HG03342 (cell line): ENCODE results near the gene RELN.
"Not testable (repeated sequence)": the region's sequence is repeated elsewhere in the genome, so short reads cannot be mapped to it uniquely, and the experiment has no call there.

ENCODE experiments used
- ATAC-seq: cut with Tn5 transposase; IDR thresholded peaks from one replicate; pipeline ENCODE4 v1.9.1; 2021; ENCODE audit warnings: mild to moderate bottlenecking, moderate library complexity; ENCODE audit not compliant: unreplicated experiment

The RELN gene

DNA sequence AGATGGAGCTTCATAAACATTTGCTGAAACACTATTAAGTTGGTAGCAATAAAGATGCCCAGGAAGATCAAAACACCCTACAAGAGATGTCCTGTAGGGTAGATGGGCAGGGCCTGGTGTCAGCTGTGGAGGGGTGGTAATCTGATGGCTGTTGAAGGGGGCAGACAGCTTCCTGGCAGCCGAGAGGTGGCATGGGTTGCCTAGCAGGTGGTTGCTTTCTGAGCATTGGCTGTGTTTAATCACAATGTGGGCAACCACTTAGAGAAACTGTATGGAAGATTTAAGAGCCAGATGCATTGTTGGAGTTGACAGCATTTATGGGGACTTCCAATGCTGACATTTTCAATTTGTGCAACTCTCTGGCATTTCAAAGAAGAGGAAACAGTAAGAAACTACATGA is 463.5 kb downstream of the RELN start:
- ATAC-seq: no peak

DNA sequence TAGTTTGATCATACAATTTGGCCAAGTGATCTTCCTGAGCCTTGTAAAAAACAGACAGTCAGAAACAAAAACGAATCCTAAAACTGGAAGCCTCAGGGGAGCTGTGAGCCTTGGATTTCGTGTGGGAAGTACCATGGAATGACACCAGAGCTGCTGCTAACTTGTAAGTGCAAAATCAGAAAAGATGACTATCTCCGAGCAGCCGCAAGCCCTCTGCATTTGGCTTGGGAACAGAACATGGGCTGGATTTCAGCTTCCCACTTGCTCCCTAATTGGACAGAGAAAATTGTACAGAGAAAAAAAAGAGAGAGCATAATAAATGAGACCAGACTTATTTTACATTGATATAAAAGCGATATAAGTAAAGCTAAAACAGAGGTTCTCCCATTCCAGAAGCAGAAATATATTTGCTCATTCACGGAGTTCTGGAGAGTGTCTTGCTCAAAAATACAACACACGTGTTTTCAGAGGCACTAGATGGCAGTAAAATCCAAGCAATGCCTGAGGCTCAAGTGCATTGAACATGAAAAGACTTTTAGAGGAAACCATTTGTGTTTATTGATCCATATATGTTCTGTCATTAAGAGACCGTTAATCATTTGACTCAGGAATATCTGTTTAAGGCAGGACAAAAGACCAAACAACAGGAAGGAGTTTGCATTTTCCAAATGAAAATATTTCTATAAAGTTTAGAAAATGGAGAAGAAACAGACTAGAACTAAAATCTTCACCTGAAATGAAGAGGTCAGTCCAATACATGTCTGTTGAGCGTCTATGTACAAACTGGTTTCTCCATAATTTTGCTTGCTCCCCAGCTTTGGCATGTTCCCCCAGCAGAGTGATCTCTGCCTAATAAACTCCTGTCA is 465.2 kb downstream of the RELN start:
- ATAC-seq: no peak

DNA sequence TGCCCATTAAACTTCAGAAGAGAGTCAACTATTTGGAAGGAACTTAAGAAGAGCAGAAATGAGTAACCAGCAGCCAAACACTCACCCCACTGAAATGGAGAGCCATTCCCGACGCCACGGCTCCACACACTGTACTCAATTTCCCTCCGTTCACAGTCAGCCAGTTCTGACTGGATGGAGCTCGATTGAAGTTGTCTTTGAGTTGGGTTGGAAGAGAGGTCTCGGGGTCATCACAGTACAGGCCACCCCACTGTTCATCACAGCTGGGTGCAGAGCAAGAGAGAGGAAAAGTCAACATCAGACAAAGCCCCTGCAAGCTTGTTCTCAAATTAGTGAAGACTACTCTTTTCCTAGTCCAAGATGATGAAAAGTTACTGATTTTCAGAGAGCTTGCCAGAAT is 467.5 kb downstream of the RELN start:
- no peak for ATAC-seq

DNA sequence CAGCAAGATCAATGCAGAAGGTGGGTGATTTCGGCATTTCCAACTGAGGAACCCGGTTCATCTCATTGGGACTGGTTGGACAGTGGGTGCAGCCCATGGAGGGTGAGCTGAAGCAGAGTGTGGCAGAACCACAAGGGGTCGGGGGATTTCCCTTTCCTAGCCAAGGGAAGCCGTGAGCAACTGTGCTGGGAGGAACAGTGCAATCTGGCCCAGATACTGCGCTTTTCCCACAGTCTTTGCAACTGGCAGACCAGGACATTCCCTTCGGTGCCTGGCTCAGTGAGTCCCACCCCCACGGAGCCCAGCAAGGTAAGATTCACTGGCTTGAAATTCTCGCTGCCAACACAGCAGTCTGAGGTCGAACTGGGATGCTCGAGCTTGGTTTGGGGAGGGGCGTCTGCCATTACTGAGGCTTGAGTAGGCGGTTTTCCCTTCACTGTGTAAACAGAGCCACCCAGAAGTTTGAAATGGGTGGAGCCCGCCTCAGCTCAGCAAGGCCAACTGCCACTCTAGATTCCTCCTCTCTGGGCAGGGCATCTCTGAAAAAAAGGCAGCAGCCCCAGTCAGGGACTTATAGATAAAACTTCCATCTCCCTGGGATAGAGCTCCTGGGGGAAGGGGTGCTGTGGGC is 484.8 kb downstream of the RELN start:
- ATAC-seq: no peak

DNA sequence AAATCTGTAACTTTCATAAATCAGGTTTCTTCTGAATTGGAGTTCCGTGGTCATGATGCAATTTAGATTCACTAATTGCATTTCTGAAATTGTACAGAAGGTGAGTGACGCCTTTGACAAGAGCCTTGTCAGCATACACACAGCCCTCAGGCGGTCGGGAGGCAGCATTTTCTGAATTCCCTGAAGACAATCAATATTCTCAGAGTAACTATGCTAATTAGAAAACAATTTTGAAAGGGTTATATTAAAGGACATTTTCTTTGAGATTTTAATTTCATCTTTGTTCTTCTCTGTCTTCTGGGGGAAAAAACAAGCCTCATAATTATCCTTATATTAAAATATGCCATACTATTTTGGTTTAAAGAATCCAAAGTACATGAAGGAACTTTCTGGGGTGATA is 488.3 kb downstream of the RELN start:
- no peak for ATAC-seq

DNA sequence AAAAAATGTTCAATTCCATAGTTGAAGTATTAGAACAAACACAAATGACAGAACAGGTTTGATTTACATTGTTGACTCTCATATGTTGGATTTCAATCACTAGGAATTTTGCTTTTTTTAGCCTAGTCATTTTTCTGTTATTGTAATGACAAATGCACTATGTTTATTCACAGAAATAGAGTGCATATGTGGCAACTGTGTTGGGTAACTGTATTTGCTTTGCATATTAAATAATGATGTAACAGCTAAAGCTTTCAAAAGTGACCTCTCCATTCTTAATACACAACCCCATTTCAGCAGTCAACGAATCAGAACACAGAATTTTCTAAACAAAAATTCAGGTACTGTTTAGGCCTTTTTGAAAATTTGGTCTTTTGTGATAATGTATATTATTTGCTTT is 489.5 kb downstream of the RELN start:
- no peak for ATAC-seq

DNA sequence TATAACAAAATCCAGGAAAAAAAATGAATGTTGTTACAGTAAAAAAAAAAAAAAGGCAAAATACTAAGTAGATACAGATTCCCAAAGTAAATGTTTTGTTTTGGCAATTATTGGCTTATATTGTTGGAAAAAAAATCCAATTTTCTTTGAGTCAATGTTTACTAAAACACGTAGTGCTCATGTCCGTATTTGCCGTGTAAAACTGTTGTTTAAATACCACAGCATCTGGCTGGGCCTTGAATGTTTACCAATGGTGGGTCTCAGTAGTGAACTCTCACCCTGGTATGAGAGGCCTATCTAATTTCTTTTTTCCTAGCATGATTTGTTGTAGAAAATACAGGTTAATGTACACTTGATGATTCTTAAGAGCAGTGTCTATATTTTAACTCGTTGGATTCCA is 502.0 kb downstream of the RELN start:
- ATAC-seq: no peak

DNA sequence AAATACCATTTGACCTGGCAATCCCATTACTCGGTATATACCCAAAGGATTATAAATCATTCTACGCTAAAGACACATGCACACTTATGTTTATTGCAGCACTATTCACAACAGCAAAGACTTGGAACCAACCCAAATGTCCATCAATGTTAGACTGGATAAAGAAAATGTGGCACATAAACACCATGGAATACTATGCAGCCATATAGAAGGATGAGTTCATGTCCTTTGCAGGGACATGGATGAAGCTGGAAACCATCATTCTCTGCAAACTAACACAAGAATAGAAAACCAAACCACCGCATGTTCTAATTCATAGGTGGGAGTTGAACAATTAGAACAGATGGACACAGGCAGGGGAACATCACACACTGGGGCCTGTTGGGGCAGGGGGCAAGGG is 502.6 kb downstream of the RELN start:
- not testable (repeated sequence) for ATAC-seq

DNA sequence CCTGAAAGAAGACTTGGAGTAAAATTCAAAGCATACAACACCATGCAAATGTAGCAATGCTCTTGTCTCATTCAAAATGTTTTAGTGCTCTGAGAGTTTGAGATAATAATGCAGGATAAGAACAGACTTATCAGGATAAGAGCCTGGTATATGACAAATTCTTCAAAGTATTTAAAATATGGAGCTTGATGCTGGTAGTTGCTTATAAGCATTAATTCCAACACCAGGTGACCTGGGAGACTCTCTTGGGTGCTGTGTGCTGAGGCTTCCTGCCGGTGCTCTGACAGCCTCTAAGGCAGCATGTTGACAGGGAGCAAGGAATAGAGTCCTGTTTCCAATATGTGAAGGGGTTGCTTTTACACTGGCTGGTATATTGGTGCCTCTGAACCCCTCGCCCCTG is 508.7 kb downstream of the RELN start:
- no peak for ATAC-seq

DNA sequence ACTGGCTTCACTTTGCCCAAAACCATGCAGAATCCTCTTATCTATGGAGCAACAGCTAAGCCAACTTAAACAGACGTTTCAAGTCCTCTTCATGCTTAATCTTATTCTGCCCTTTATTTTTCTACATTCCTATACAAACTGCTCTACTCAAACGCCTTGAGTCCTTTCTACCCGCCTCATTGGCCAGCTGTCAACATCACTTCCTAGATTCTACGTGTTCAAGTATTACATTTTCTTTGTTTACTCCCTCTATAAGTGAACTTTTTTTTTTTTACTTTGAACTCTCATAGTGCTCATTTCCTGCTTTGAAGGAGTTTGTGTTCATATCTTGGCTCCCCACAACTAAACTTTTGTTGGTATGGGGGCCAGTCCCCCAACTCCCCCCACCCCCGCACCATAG is 514.5 kb downstream of the RELN start:
- ATAC-seq: no peak

DNA sequence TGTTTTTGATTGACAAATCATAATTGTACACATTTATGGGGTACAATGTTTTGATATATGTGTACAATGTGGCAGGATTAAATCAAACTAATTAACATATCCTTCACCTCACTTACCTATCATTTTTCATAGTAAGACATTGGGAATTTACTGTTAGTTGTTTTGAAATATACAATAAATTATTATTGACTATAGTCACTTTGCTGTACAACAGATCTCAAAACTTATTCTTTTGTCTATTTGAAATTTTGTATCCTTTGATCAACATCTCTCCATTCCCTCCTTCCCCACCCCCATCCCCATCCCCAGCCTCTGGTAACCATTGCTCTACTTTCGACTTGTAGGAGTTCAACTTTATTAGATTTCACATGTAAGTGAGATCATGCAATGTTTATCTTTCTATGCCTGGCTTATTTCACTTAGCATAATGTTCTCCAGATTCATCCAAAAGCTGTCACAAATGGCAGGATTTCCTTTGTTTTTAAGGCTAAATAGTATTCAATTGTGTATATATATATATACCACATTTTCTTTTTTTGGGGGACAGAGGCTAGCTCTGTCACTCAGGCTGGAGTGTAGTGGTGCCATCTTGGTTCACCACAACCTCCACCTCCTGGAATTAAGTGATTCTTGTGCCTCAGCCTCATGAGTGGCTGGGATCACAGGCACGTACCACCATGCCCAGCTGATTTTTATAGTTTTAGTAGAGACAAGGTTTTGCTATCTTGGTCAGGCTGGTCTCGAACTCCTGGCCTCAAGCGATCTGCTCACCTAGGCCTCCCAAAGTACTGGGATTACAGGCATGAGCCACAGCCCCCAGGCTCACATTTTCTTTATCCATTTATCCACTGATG is 520.1 kb downstream of the RELN start:
- ATAC-seq: no peak

DNA sequence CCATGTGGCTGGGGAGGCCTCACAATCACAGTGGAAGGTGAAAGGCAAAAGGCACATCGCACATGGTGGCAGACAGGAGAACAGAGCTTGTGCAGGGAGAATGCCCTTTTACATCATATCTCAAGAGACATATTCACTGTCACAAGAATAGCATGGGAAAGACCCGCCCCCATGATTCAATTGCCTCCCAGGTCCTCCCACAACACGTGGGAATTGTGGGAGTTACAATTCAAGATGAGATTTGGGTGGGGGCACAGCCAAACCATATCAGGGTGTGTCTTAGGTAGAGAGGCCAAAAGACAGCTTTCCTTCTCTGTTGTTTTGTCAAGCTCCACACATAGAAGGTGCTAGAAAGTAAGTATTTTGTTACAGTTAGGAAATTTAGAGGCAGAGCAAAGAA is 522.6 kb downstream of the RELN start:
- ATAC-seq: no peak

DNA sequence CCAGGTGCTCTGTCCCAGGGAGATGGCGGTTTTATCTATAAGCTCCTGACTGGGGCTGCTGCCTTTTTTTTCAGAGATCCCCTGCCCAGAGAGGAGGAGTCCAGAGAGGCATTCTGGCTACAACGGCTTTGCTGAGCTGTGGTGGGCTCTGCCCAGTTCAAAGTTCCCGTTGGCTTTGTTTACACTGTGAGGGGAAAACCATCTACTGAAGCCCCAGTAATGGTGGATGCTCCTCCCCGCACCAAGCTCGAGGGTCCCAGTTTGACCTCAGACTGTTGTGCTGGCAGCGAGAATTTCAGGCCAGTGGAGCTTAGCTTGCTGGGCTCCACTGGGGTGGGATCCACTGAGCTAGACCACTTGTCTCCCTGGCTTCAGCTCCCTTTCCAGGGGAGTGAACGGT is 527.1 kb downstream of the RELN start:
- ATAC-seq: no peak

DNA sequence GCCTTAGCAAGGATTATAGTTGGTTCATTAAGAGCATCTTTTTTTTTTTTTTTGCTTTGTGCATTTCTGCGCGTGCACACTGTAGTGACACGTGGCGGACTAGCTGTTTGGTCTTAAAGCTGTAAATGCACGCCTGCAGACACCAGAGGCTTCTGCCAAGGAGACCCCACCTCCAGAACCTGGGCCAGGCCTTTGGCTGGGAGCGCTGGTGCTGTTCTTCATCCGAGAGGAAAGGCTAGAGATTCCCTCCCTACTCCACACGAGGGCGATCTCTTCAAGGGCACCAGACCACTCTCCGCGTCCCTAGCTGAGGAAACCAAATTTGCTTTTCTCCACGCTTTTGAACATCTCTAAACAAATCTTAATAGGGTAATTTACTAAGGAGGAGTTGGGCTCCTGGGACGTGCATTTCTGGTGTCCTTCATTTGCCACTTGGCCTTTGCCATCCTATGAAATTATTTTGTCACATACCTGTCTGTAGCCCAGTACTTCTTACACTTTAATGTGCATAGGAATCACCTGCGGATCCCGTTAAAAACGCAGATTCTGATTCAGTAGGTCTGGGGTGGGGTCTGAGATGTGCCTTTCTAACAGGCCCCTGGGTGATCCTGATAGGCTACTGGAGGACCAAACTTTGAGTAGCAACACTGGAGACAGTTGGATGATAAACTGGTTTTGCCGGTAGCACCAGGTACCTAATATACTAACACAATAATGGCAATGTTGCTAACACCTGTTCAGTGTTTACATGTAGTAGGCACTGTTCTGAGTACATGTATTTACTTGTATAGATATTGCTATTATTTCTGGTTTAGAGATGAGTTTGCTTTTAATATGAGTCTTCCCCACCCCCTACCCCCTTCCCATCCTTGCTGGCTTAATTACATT is 542.1 kb downstream of the RELN start:
- ATAC-seq: peak; percentile 81

DNA sequence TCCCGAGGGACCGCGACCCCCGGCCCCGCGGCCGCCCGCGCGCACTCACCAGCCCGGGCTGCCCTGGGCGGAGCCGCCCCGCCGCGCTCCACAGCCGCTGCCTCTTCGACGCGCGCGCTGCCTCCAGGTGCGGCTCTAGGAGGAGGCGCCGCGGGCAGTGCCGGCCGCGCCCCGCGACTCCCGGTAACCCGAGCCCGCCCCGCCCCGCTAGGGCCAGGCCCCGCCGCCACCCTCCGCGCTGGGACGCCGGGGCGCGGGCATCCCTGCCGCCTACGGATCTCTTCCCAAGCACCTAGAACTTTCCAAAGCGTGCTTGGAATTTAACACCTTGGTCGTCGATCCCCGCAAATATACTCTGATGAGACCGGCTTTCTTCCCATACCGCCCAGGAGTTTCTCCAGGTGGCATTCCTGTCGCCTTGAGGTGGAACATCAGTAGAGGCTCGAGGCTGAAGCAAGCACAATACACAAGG is 543.4 kb downstream of the RELN start, which contains the start of gene SLC26A5:
Gene SLC26A5 (minus strand): TSS at position 159 of the 472 bp plus-strand sequence. CDS start 24,693 bp downstream, outside the sequence.
- no peak for ATAC-seq

DNA sequence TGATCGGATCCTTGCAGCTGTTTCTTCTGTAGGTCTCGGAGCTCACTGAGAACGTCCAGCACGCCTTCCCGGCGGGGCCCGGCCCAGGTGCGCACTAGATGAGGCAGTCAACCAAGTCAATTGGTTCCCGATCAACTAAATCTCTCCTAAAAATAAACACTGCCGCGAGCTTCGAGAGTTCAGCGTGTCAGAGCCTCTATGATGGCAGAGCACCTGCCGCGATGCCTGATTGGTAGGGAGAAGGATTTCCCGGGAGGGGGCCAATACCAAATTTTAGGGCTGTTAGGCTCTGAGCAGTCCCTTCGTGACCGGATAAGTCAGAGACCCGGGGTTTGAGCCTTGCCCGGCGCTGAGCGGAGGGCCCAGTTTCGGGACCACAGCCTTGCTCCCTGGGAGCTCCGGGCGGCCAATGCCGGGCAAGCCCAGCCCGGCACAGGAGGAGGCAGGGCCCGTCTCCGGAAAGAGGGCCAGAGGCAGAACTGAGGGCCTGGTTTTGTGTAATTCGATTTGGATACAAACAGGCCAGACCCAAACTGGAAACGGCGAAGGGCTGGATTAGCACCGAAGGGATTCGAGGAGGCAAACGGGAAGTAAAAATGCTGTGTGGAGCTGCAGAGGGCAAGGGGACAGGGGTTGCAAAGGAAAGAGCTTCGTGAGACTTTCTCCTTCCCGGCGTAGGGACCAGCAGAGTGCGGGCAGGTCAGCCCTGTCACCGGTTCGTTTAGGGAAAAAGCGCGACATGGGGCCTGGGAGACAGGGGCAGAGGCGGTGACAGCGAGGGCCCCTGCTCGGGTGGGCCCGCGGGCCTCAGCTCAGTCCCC is 544.0 kb downstream of the RELN start:
- no peak for ATAC-seq

DNA sequence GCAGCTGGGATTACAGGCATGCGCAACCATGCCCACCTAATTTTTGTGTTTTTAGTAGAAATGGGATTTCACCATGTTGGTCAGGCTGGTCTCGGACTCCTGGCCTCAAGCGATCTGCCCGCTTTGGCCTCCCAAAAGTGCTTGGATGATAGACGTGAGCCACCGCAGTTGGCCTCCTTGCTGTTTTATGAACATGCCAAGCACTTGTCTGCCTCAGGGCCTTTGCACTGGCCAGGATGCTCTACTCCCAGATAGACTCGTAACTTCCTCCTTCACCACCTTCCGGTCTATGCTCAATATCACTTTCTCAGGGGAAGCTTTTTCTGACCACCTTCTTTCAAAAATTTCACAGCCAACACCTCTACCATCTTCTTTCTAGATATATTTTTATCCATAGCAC is 549.8 kb downstream of the RELN start:
- ATAC-seq: no peak

DNA sequence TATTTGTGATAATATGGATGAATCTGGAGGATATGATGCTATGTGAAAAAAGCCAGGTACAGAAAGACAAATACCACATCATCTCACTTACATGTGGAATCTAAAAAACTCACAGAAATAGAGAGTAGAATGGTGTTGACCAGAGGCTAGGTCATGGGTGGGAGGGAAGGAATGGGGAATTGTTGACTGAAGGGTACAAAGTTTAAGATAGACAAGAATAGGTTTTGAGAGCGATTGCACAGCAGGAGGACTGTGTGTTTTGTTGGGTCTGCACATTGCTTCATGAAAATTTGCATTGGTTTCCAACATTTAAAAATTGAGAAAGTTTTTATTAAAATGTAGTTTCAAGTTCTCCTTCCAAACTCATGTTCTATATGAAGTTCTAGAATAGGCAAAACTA is 551.8 kb downstream of the RELN start:
- ATAC-seq: no peak

DNA sequence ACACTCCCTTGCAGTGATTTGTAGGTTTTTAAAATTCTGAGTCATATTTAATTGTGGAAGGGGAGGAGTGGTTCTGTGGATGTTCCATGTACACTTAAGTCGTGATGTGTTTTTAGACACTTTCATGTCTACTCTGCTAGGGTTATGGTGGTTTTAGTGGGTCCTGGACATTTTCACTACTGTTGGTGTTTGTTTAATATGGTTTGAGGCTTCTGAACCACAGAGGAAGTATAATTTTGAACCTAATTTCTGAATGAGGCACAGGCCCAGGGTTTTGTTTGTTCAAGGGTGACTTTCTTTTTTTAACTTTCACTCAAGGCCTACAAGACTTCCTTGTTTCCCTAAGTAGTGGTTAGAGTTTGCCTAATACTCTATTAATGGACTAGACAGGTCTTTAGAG is 556.7 kb downstream of the RELN start:
- peak; percentile 62 for ATAC-seq

DNA sequence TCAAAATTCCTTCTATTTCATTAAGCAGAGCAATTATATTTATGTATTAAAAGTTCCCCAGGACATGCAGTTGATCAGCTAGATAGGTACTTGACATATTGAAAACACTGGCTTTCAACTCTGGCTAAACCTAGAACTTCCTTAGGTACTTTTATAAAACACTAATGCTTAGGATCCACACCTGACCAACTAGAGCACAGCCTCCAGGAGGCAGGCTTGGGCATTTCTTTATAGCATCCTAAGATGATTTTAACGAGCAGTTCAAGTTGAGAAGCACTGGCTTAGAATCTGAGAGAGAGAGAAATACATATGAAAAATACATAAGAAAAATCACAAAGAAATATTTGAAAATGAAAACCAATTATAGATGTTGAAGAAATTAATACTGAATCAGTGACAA is 564.3 kb downstream of the RELN start:
- ATAC-seq: no peak
